Mesenchymal stem cell (in vitro differentiated cells and primary cell): ENCODE measurements around the gene ADRM1.

Experiments used
- DNase-seq: peaks from one replicate; pipeline ENCODE4 v3.0.0-alpha.2; 2013
- H2AFZ ChIP-seq: one replicate; pipeline ENCODE4 v1.6.1; 2013; ENCODE audit warnings: low read depth, mild to moderate bottlenecking, control low read depth, inconsistent platforms, low read length, moderate library complexity
- H2AK5ac ChIP-seq: 2 replicates; pipeline ENCODE4 v1.6.1; 2013; ENCODE audit warnings: low read length, moderate library complexity, mild to moderate bottlenecking, inconsistent platforms; ENCODE audit not compliant: severe bottlenecking
- H2BK120ac ChIP-seq: one replicate; pipeline ENCODE4 v1.6.1; 2013; ENCODE audit warnings: low read depth, mild to moderate bottlenecking, inconsistent platforms, low read length, moderate library complexity
- H2BK12ac ChIP-seq, 2 experiments: one replicate each; pipeline ENCODE4 v1.6.1; 2013; ENCODE audit warnings: inconsistent platforms in 2 of 2, low read length in 2 of 2, mild to moderate bottlenecking in 2 of 2, moderate library complexity in 2 of 2, control low read depth in 1 of 2
- H2BK15ac ChIP-seq: one replicate; pipeline ENCODE4 v1.6.1; 2013; ENCODE audit warnings: mild to moderate bottlenecking, low read depth, inconsistent platforms; ENCODE audit not compliant: poor library complexity, severe bottlenecking
- H2BK5ac ChIP-seq: 2 replicates; pipeline ENCODE4 v1.6.1; 2013; ENCODE audit warnings: low read depth, mild to moderate bottlenecking, low read length, control low read depth, inconsistent platforms; ENCODE audit not compliant: poor library complexity, severe bottlenecking
- H3K14ac ChIP-seq, 2 experiments: one replicate each; pipeline ENCODE4 v1.6.1; 2013; ENCODE audit warnings: inconsistent platforms in 2 of 2, low read length in 2 of 2, control low read depth in 1 of 2, mild to moderate bottlenecking in 1 of 2, moderate library complexity in 1 of 2
- H3K18ac ChIP-seq, 2 experiments: one replicate each; pipeline ENCODE4 v1.6.1; 2013; ENCODE audit warnings: inconsistent platforms in 2 of 2, low read length in 2 of 2, control low read depth in 1 of 2, low read depth in 1 of 2, mild to moderate bottlenecking in 1 of 2
- H3K23ac ChIP-seq, 2 experiments: one replicate each; pipeline ENCODE4 v1.6.1; 2013; ENCODE audit warnings: inconsistent platforms in 2 of 2, low read length in 2 of 2, mild to moderate bottlenecking in 2 of 2, moderate library complexity in 2 of 2, control low read depth in 1 of 2
- H3K27ac ChIP-seq: 2 replicates; pipeline ENCODE4 v1.5.1; 2013; ENCODE audit warnings: mild to moderate bottlenecking, moderate library complexity, low read length, control low read depth, inconsistent platforms; ENCODE audit not compliant: poor library complexity, severe bottlenecking
- H3K27me3 ChIP-seq, 2 experiments: 2 replicates each; pipeline versions ENCODE4 v1.6.1 to v1.7.0; 2013; ENCODE audit warnings: low read length in 2 of 2, mild to moderate bottlenecking in 2 of 2, moderate library complexity in 2 of 2, control low read depth in 1 of 2, inconsistent platforms in 1 of 2; ENCODE audit not compliant: control insufficient read depth in 1 of 2, insufficient read depth in 1 of 2
- H3K36me3 ChIP-seq, 2 experiments: 2 replicates each; pipeline versions ENCODE4 v1.6.1 to v1.7.0; 2013; ENCODE audit warnings: low read length in 2 of 2, control low read depth in 1 of 2, inconsistent platforms in 1 of 2, low read depth in 1 of 2, mild to moderate bottlenecking in 1 of 2; ENCODE audit not compliant: insufficient read depth in 2 of 2, control insufficient read depth in 1 of 2
- H3K4ac ChIP-seq, 2 experiments: one replicate each; pipeline ENCODE4 v1.6.1; 2013; ENCODE audit warnings: inconsistent platforms in 2 of 2, low read length in 2 of 2, mild to moderate bottlenecking in 2 of 2, moderate library complexity in 2 of 2, control low read depth in 1 of 2, low read depth in 1 of 2
- H3K4me1 ChIP-seq: 2 replicates; pipeline ENCODE4 v1.6.1; 2013; ENCODE audit warnings: low read depth, low read length, control low read depth; ENCODE audit not compliant: control insufficient read depth, insufficient read depth
- H3K4me2 ChIP-seq: 2 replicates; pipeline ENCODE4 v1.6.1; 2013; ENCODE audit warnings: low read length, mild to moderate bottlenecking, inconsistent platforms; ENCODE audit not compliant: poor library complexity, severe bottlenecking
- H3K4me3 ChIP-seq, 2 experiments: 2 replicates each; pipeline versions ENCODE4 v1.5.1 to v1.7.0; 2013; ENCODE audit warnings: low read length in 2 of 2, mild to moderate bottlenecking in 2 of 2, control low read depth in 1 of 2, low read depth in 1 of 2; ENCODE audit not compliant: insufficient read depth in 1 of 2
- H3K79me1 ChIP-seq: replicated peaks from 2 replicates; pipeline ENCODE4 v1.6.1; 2013; ENCODE audit warnings: mild to moderate bottlenecking, control low read depth, low read length, inconsistent platforms; ENCODE audit not compliant: poor library complexity, severe bottlenecking
- H3K9ac ChIP-seq: 2 replicates; pipeline ENCODE4 v1.7.0; 2013; ENCODE audit warnings: mild to moderate bottlenecking, low read length, moderate library complexity
- H3K9me3 ChIP-seq: 2 replicates; pipeline ENCODE4 v1.7.0; 2013; ENCODE audit warnings: mild to moderate bottlenecking, low read length; ENCODE audit not compliant: control insufficient read depth
- H4K8ac ChIP-seq: one replicate; pipeline ENCODE4 v1.6.1; 2013; ENCODE audit warnings: inconsistent platforms, mild to moderate bottlenecking, low read length, moderate library complexity
- H4K91ac ChIP-seq: one replicate; pipeline ENCODE4 v1.6.1; 2013; ENCODE audit warnings: mild to moderate bottlenecking, low read length, inconsistent platforms
- WGBS: methylation state at CpG from one replicate; pipeline ENCODE4 v1.1.7; 2013; ENCODE audit warnings: mixed read lengths; 5-methylcytosine and 5-hydroxymethylcytosine counted together

The ADRM1 gene

DNA sequence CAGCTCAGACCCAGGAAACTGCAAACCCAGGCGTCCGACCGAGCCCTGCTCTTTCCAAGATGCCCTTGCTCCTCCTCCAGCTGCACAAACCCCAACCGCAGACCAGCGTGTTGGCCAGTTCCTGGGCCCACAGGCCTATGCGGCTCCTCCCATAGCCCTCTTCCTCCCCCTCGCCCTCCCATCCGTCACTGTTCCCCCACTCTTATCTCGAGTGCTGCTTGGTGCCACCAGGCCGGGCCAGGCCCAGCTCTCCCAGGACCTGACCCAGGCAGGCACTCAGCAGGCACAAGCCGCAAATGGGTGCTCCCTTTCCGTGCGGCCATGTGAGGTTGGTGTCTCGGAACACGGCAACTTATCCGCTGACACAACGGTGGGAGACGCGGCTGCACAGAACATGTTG lies 28.6 kb downstream of the ADRM1 start:
- H2BK12ac ChIP-seq = no peak overlapping the region
- H2BK5ac ChIP-seq = no peak overlapping the region
- H2BK15ac ChIP-seq = no peak overlapping the region
- WGBS = 95% methylated on average over 19 of the region's 19 CpGs
- no peak overlapping the region for H3K27ac ChIP-seq
- H2AK5ac ChIP-seq = no peak overlapping the region
- H3K27me3 ChIP-seq = no peaks in the 10 kb centered on the region
- no peak overlapping the region for H3K14ac ChIP-seq
- no peak overlapping the region for H3K4ac ChIP-seq
- no peak overlapping the region for H3K18ac ChIP-seq
- H2BK120ac ChIP-seq = no peak overlapping the region
- H3K36me3 ChIP-seq = peaks cover 58 to 100% of the 10 kb centered on the region in 2 experiments
- no peak overlapping the region for H4K8ac ChIP-seq
- H3K4me2 ChIP-seq = no peak overlapping the region
- no peaks in the 10 kb centered on the region for H3K9me3 ChIP-seq
- DNase-seq = no peak
- H4K91ac ChIP-seq = no peak overlapping the region
- H3K23ac ChIP-seq = no peak overlapping the region
- H3K79me1 ChIP-seq = peaks cover 57% of the 10 kb centered on the region
- H2AFZ ChIP-seq = no peak overlapping the region
- no peak overlapping the region for H3K4me3 ChIP-seq
- H3K9ac ChIP-seq = no peak overlapping the region
- peaks cover 5% of the 10 kb centered on the region for H3K4me1 ChIP-seq

DNA sequence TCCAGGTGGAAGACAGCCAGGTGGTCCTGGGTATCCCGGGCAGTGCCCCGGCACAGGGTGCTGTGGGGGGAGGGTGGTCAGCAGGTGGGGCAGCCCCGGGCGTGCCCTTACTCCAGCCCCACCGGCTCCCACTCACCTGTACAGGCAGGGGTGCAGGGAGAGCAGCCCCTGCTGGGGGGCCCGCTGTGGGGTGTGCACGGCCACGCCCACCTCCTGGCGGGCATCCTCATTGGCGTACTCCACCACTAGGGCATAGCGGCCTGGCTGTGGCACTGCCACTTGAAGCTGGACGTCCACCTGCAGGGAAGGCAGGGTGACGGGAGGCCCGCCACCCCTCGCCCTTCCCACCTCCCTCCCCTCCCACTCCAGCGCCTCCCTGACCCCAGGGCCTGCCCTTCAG lies 29.6 kb downstream of the ADRM1 start:
- no peak overlapping the region for H3K4ac ChIP-seq
- no peak for DNase-seq
- no peak overlapping the region for H3K9ac ChIP-seq
- H3K27ac ChIP-seq = no peak overlapping the region
- no peak overlapping the region for H4K8ac ChIP-seq
- no peaks in the 10 kb centered on the region for H3K27me3 ChIP-seq
- no peaks in the 10 kb centered on the region for H3K9me3 ChIP-seq
- H2BK12ac ChIP-seq = no peak overlapping the region
- H3K4me1 ChIP-seq = peaks cover 6% of the 10 kb centered on the region
- H3K18ac ChIP-seq = no peak overlapping the region
- no peak overlapping the region for H4K91ac ChIP-seq
- no peak overlapping the region for H3K23ac ChIP-seq
- no peak overlapping the region for H2BK120ac ChIP-seq
- no peak overlapping the region for H2AK5ac ChIP-seq
- no peak overlapping the region for H3K4me3 ChIP-seq
- no peak overlapping the region for H3K14ac ChIP-seq
- 85% methylated on average over 8 of the region's 16 CpGs for WGBS
- H3K4me2 ChIP-seq = no peak overlapping the region
- H2BK15ac ChIP-seq = no peak overlapping the region
- peaks cover 54% of the 10 kb centered on the region for H3K79me1 ChIP-seq
- H2BK5ac ChIP-seq = no peak overlapping the region
- peaks cover 58 to 100% of the 10 kb centered on the region in 2 experiments for H3K36me3 ChIP-seq
- no peak overlapping the region for H2AFZ ChIP-seq

DNA sequence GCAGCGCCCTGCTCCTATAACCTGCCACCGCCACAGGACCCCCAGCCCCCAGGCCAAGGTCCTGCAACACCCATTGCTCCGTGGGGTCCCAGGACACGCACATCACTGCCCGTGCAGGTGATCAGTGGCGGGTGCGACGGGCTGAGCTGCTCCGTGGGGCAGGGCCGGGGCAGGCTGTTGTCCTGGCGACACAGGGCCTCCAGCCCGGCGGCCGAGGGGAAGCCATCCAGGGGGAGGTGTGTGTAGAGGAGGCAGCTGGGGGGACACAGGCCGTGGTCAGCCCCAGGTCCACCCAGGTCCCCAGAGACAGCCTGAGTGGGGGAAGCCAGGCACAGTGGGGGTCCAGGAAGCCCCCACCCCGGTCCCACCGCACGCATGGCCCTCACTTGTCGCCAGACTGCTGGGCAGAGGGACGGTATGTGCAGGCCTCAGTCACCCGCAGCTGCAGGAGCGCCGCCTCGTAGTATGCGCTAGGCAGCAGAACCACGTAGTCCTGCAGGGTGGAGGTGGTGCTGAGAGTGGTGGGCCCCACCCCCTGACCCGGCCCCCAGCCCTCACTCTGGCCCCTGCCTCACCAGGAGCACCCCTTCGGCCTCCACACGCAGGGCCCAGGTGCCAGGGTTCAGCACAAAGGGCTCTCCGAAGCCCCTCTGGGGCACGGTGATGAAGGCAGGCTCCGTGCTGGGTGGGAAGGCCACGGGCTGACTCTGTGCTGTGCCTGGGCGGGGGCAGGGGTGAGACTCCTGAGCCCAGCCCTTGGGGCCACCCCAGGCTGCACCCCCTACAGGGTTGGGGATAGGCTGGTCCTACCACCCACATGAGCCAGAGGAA lies 30.4 kb downstream of the ADRM1 start:
- Histone ChIP-seq H3K27me3 (no peaks in the 10 kb centered on the region), H2BK12ac (no peak overlapping the region), H3K23ac (no peak overlapping the region), H3K36me3 (peaks cover 58 to 100% of the 10 kb centered on the region in 2 experiments), H4K91ac (no peak overlapping the region), H2AK5ac (no peak overlapping the region), H2BK120ac (no peak overlapping the region), H2BK5ac (no peak overlapping the region), H3K9me3 (no peaks in the 10 kb centered on the region), H3K27ac (no peak overlapping the region), H3K14ac (no peak overlapping the region), H3K18ac (no peak overlapping the region), H3K79me1 (peaks cover 56% of the 10 kb centered on the region), H2AFZ (no peak overlapping the region), H3K4me3 (no peak overlapping the region), H3K4me1 (peaks cover 10% of the 10 kb centered on the region), H2BK15ac (no peak overlapping the region), H3K4me2 (no peak overlapping the region), H3K9ac (no peak overlapping the region), H4K8ac (no peak overlapping the region), H3K4ac (no peak overlapping the region)
- DNase-seq = no peak
- WGBS = 95% methylated on average over 27 of the region's 34 CpGs

DNA sequence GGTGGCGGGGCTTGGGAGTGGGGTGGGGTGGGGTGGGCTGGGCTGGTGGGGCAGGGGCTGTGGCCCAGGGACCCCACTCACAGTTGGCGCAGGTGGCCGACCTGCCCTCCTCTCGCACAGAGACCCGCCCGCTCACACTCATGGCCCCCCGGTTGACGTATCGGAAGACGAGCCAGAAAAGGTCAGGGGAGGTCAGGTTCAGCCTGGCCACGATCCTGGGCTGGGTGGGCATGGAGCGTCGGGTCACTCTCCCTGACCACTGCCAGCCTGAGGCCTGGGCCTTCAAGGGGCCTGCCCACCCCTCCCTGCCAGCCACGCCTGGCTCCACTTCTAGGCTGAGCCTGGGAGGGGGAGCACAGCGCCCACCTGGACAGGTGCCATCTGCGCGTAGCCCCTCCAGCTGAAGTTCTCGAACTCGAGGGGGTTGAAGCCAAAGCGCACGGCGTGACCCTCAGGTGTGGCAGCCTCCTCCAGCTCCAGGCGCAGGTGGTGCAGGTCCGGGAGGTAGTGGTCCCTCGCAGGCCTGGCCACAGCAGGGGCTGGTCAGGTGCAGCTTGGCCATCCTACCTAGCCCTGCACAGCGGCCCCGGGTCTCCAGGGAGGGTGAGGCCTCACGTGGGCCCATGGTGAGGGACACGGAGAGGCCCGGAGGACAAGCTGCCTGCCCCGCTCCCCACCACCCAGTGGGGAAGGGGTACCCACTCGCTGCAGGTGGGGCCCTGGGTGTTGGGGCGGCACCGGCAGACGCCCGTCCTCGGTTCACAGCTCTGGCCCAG lies 31.2 kb downstream of the ADRM1 start:
- H3K18ac ChIP-seq = no peak overlapping the region
- 93% methylated on average over 36 of the region's 37 CpGs for WGBS
- no peak overlapping the region for H2BK12ac ChIP-seq
- H2BK5ac ChIP-seq = no peak overlapping the region
- no peak overlapping the region for H3K27ac ChIP-seq
- H3K79me1 ChIP-seq = peaks cover 51% of the 10 kb centered on the region
- no peaks in the 10 kb centered on the region for H3K9me3 ChIP-seq
- H4K8ac ChIP-seq = no peak overlapping the region
- no peak overlapping the region for H3K23ac ChIP-seq
- no peak overlapping the region for H4K91ac ChIP-seq
- H3K14ac ChIP-seq = no peak overlapping the region
- no peak overlapping the region for H2BK120ac ChIP-seq
- H3K4me1 ChIP-seq = peaks cover 10% of the 10 kb centered on the region
- no peaks in the 10 kb centered on the region for H3K27me3 ChIP-seq
- H2AFZ ChIP-seq = no peak overlapping the region
- no peak overlapping the region for H2AK5ac ChIP-seq
- H3K4me3 ChIP-seq = no peak overlapping the region
- no peak overlapping the region for H3K9ac ChIP-seq
- peaks cover 52 to 97% of the 10 kb centered on the region in 2 experiments for H3K36me3 ChIP-seq
- no peak for DNase-seq
- no peak overlapping the region for H2BK15ac ChIP-seq
- no peak overlapping the region for H3K4me2 ChIP-seq
- no peak overlapping the region for H3K4ac ChIP-seq
